Choroid plexus epithelial cell (primary cell): ENCODE results near the gene RHOBTB1.
"Not testable (repeated sequence)": the region's sequence is repeated elsewhere in the genome, so short reads cannot be mapped to it uniquely, and the experiment has no call there.

Source experiments
- DNase-seq: peaks from one replicate; pipeline ENCODE4 v3.0.0-alpha.2; 2010; ENCODE audit warnings: low read depth
- H3K4me3 ChIP-seq: 2 replicates; pipeline ENCODE4 v1.5.1; 2011; ENCODE audit warnings: low read depth, mild to moderate bottlenecking, control low read depth, low read length, moderate library complexity
- CTCF ChIP-seq: conservative IDR thresholded peaks from 2 replicates; pipeline ENCODE4 v1.5.1; 2011; ENCODE audit warnings: low read depth, mild to moderate bottlenecking, control low read depth, inconsistent platforms, low read length, moderate library complexity

Gene RHOBTB1

GRCh38 chr10:60974463-60975149, 30.6 kb upstream of the RHOBTB1 start:
- no peak for DNase-seq
- TF ChIP-seq CTCF = no peak
- no peak overlapping the region for H3K4me3 ChIP-seq

- no peak for TF ChIP-seq CTCF
- H3K4me3 ChIP-seq = no peak overlapping the region
- no peak for DNase-seq
Measured at GRCh38 chr10:60973086-60973485, 29.1 kb upstream of the RHOBTB1 start.

- not testable (repeated sequence) for H3K4me3 ChIP-seq, DNase-seq
Measured at GRCh38 chr10:60972181-60972580, 28.2 kb upstream of the RHOBTB1 start.

GRCh38 chr10:60970526-60970925, 26.5 kb upstream of the RHOBTB1 start:
- no peak overlapping the region for H3K4me3 ChIP-seq
- TF ChIP-seq CTCF = no peak
- no peak for DNase-seq

- no peak for DNase-seq
- TF ChIP-seq CTCF = no peak
- no peak overlapping the region for H3K4me3 ChIP-seq
Measured at GRCh38 chr10:60968504-60968903, 24.5 kb upstream of the RHOBTB1 start.

GRCh38 chr10:60967854-60968484, 24.0 kb upstream of the RHOBTB1 start:
- no peak overlapping the region for H3K4me3 ChIP-seq
- DNase-seq = no peak
- no peak for TF ChIP-seq CTCF

GRCh38 chr10:60967260-60967659, 23.3 kb upstream of the RHOBTB1 start:
- no peak for TF ChIP-seq CTCF
- DNase-seq = no peak
- H3K4me3 ChIP-seq = no peak overlapping the region
